Cardiac atrium fibroblast (primary cell): Measurements from ENCODE around the gene ANKRD36B. TPM values are rescaled to one million over a fixed set of nuclear protein-coding genes. Genes with fewer than 3 reads are reported as not detected.

Experiments used
- total RNA-seq: library from RNA; depleted of rRNA; stranded (reverse); fragments of >200 nt; gene quantifications from 2 replicates; pipeline ENCODE4 v1.2.3, GENCODE V29; 2015

The ANKRD36B gene
- total RNA-seq = 4.2 and 9.9 TPM in 2 replicates

DNA sequence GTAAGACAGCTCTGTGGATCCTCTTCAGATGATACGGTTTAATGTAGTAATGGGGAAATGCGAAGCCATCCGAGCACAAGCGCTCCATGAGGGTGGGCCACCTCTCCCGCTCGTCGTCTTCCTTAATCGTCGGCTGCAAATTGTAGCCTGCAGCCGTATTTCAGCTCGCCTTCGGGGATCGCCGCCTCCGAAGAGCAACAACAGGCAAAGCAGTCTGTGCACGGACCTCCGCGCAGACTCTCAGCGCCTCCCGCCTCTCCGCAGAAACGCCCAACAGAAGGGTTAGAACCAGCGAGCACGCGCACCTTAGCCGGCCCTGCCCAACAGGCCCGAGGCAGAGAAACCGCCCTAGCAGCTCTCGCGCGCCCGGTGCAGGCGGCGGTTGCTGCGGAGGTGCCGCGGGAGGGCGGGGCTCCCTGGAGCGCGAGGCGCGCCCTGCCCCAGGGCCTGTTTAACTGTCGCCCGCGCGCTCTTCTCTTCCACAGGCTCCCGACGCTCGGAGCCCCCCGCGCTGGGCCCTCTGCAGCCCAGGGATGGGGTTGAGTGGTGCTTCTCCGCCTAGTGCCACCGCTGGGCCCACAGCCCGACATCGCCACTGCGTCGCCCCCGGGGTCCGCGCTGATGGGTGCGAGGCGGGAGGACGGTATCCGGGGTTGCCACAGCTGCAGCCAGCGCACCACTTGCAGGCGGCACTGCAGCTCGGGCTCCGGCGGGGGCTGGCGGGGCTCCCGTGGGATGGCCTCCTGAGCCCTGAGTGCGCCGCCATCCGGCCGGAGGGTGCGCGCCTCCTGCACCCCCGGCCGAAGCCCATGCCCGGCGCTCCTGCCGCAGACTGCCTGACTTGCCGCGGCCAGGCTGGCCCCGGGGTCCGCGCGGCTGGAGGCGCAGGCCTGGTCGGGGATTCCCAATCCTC, at the start of gene ANKRD36B:
Gene ANKRD36B (minus strand): TSS at position 280 of the 913 bp plus-strand sequence. CDS start 192 bp downstream, at position 88.

Other genes with a start within 250 kb of the ANKRD36B start
- 265 and 287 TPM in 2 replicates for gene COX5B, start 56.2 kb upstream of the ANKRD36B start, total RNA-seq
- 45.0 and 51.2 TPM in 2 replicates for gene ACTR1B, start 74.2 kb upstream of the ANKRD36B start, total RNA-seq
- 2.3 TPM in 1 of 2 replicates, not detected in the other for gene C2orf92, start 79.8 kb upstream of the ANKRD36B start, total RNA-seq
- not detected in 2 replicates for gene ZAP70, start 123.7 kb upstream of the ANKRD36B start, total RNA-seq